PFSK-1 (cell line): Measurements from ENCODE around the gene TRERF1.

Experiments used
- FOXP2 ChIP-seq: optimal IDR thresholded peaks from 2 replicates; pipeline ENCODE3; 2011; ENCODE audit warnings: borderline replicate concordance, control low read depth, inconsistent platforms; ENCODE audit not compliant: insufficient read depth; ENCODE audit errors: extremely low read length, extremely low read depth
- POLR2AphosphoS5 ChIP-seq: IDR thresholded peaks from 2 replicates; pipeline ENCODE4 v1.6.1; 2012; ENCODE audit warnings: low read depth, mild to moderate bottlenecking, control low read depth, low read length, moderate library complexity
- SIN3A ChIP-seq: IDR thresholded peaks from 2 replicates; pipeline ENCODE4 v1.6.1; 2012; ENCODE audit warnings: mild to moderate bottlenecking, low read length, moderate library complexity, borderline replicate concordance; ENCODE audit not compliant: insufficient read depth
- TAF1 ChIP-seq: IDR thresholded peaks from 2 replicates; pipeline ENCODE4 v1.6.1; 2012; ENCODE audit warnings: low read length, control low read depth, borderline replicate concordance; ENCODE audit not compliant: insufficient read depth
- TF ChIP-seq, protein P1 (sequence below), 2 experiments: IDR thresholded peaks; 2 replicates each; pipeline versions ENCODE4 v1.6.1 to v1.8.0; 2011 to 2012; ENCODE audit warnings: low read depth in 2 of 2, low read length in 2 of 2, control low read depth in 1 of 2, inconsistent platforms in 1 of 2, mild to moderate bottlenecking in 1 of 2, moderate library complexity in 1 of 2; ENCODE audit not compliant: insufficient read depth in 1 of 2

TRERF1 gene

GRCh38 chr6:42300185-42300584 lies 151.5 kb downstream of the TRERF1 start:
- TF ChIP-seq, protein P1, sequence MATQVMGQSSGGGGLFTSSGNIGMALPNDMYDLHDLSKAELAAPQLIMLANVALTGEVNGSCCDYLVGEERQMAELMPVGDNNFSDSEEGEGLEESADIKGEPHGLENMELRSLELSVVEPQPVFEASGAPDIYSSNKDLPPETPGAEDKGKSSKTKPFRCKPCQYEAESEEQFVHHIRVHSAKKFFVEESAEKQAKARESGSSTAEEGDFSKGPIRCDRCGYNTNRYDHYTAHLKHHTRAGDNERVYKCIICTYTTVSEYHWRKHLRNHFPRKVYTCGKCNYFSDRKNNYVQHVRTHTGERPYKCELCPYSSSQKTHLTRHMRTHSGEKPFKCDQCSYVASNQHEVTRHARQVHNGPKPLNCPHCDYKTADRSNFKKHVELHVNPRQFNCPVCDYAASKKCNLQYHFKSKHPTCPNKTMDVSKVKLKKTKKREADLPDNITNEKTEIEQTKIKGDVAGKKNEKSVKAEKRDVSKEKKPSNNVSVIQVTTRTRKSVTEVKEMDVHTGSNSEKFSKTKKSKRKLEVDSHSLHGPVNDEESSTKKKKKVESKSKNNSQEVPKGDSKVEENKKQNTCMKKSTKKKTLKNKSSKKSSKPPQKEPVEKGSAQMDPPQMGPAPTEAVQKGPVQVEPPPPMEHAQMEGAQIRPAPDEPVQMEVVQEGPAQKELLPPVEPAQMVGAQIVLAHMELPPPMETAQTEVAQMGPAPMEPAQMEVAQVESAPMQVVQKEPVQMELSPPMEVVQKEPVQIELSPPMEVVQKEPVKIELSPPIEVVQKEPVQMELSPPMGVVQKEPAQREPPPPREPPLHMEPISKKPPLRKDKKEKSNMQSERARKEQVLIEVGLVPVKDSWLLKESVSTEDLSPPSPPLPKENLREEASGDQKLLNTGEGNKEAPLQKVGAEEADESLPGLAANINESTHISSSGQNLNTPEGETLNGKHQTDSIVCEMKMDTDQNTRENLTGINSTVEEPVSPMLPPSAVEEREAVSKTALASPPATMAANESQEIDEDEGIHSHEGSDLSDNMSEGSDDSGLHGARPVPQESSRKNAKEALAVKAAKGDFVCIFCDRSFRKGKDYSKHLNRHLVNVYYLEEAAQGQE (IDR thresholded peaks at IDR 0.05; ENCODE audit: insufficient read depth in 1 of 2, low read depth in 2 of 2, low read length in 2 of 2) = no peak
- no peak for TF ChIP-seq POLR2AphosphoS5
- no peak for TF ChIP-seq SIN3A
- no peak for TF ChIP-seq FOXP2
- TF ChIP-seq TAF1 = no peak

GRCh38 chr6:42297661-42298060 lies 154.1 kb downstream of the TRERF1 start:
- TF ChIP-seq FOXP2 (no peak), SIN3A (no peak), POLR2AphosphoS5 (no peak), TAF1 (no peak)
- TF ChIP-seq, protein P1 (IDR thresholded peaks at IDR 0.05; ENCODE audit: insufficient read depth in 1 of 2, low read depth in 2 of 2, low read length in 2 of 2) = no peak

DNA sequence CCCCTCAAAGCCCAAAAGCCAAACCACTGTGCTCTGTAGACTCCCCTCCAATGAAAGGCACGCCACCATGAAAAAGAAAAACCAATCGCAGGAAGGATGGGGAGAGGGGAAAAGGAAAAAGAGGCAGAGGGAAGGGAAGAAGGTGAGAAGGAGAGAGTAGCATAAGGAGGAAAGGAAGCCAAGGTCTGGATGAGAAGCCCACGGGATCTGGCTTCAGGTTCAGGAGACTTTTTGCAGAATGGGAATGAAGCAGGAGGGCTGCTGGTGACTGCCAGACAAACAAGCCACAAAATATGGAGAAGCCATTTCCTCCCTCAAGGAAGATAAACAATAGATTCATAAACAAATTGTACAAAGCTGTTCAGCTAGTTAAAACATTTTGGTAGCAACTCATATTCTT lies 155.1 kb downstream of the TRERF1 start:
- no peak for TF ChIP-seq FOXP2

DNA sequence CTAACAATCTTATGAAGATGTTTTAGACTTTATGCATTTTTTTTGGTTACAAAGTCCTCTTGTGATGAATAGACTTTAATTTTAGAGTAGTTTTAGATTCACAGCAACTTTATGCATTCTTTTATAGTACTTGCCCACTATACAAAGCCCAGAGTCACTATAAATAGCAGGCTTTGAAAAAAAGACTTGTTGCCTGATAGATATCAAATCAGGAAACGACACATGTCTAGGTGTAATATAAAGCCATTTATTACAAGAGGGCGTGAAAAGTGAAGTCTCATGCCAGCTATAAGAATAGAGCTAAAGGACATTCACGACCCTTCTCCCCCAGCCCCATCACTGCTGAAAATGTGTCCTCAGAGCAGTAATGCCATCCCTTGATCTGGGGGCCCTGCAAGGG lies 156.0 kb downstream of the TRERF1 start:
- TF ChIP-seq, protein P1 (IDR thresholded peaks at IDR 0.05; ENCODE audit: insufficient read depth in 1 of 2, low read depth in 2 of 2, low read length in 2 of 2) = no peak
- no peak for TF ChIP-seq FOXP2

- TF ChIP-seq SIN3A (no peak), TAF1 (no peak), POLR2AphosphoS5 (no peak), FOXP2 (no peak)
- TF ChIP-seq, protein P1 (IDR thresholded peaks at IDR 0.05; ENCODE audit: insufficient read depth in 1 of 2, low read depth in 2 of 2, low read length in 2 of 2) = no peak
Measured at GRCh38 chr6:42295181-42295580, 156.5 kb downstream of the TRERF1 start.

DNA sequence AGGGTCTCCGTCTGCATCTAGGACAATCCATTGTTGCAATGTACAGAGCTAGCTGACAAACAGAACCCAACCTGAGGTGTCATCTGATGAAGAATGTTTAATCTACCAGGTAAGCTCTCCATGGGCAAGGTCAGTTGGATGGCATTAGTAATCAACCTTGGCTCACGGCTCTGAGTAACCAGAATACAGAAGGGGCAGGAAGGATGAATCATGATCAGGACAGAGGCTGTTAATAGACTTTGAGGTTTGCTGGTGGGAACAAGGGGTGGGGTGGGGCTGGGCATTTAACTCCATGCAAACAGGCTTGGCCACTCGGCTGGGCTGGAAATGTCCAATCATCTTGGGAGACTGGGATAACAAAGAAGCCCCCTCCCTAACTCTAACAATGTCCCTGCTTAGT lies 157.0 kb downstream of the TRERF1 start:
- TF ChIP-seq POLR2AphosphoS5 (no peak), TAF1 (no peak), SIN3A (no peak), FOXP2 (no peak)
- TF ChIP-seq, protein P1 (IDR thresholded peaks at IDR 0.05; ENCODE audit: insufficient read depth in 1 of 2, low read depth in 2 of 2, low read length in 2 of 2) = no peak
